OCI-M1 (cell line): ENCODE results near the gene CCP110.
"Not testable (repeated sequence)": the region's sequence is repeated elsewhere in the genome, so short reads cannot be mapped to it uniquely, and the experiment has no call there.

Experiments used
- DNase-seq: peaks from one replicate; lab custom pipeline; 2025; lab: John Stamatoyannopoulos, UW

CCP110 gene

GRCh38 chr16:19513377-19514053 lies 10.2 kb upstream of the CCP110 start:
- peak; percentile 85 for DNase-seq

GRCh38 chr16:19515757-19516156 lies 8.0 kb upstream of the CCP110 start:
- DNase-seq, result no peak

DNA sequence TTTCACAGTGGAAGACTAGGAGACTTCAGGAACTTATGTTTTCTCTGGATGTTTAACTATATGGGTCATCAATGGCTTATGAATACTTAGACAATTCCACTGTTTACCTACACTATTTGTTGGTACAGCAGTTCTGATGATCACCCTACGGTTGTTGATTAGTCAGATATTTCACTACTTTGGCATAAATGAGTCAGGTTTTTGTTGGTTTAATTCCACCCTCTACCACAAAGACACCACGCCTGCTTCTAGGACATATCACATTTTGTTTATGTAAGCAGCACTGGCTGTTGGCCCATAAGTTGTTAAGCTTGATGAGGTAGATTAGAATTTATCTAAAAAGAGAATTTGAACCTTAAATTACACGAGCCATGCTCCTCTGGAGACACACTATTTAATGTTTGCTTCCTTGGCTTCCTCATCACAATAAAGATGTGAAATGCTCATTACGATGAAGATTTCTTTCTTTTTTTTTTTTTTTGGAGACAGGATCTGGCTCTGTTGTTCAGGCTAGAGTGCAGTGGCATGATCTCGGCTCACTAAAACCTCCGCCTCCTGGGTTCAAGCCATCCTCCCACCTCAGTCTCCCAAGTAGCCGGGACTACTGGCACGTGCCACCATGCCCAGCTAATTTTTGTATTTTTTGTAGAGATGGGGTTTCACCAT lies 6.2 kb upstream of the CCP110 start:
- peak; percentile 36 for DNase-seq

DNA sequence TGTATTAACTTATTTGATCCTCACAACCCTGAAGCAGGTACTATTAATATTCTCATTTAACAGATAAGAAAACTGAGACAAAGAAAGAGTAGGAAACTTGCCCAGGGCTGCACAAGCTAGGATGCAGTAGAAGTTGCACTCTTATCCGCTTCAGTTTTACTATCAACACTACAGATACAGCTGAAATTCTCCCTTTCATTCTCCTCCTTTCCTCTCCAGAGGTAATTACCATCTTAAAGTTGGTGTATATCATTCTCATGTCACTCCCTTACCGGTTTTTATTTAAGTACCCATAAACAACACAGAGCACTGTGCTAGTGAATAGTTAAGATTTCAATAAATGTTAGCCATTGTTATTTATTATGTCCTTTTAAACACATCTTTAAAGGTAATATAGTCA lies 5.4 kb upstream of the CCP110 start:
- no peak for DNase-seq

DNA sequence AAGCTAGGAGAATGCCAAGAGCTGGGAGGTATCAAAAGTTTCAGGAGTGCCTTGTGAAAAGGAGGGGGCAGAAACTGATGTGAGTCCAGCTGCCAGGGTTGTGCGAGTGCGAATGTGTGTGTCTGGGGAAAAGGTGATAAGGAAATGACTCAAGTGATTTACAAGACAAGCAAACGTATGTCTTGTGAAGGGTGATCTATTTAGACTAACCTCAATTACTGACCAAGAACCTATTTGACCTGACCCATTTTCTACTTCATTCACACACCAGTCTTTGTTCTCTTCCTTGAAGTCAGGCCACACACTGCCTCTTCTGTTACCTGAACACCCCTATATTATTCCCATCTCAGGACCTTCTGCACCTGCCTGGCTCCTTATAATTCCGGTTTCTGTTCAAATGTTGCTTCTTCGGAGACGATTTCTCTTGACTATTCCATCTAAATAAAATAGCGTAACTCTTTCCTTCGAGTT lies 2.8 kb upstream of the CCP110 start:
- DNase-seq, result peak; percentile 84

GRCh38 chr16:19521471-19522396 lies 2.0 kb upstream of the CCP110 start, which contains the start of gene GDE1:
Gene GDE1, minus strand, starts transcription at chr16:19522098. Its CDS starts 134 bp downstream, at chr16:19521964.
- DNase-seq, result peak; percentile 96

GRCh38 chr16:19522397-19522732 lies 1.4 kb upstream of the CCP110 start:
- DNase-seq, result no peak

DNA sequence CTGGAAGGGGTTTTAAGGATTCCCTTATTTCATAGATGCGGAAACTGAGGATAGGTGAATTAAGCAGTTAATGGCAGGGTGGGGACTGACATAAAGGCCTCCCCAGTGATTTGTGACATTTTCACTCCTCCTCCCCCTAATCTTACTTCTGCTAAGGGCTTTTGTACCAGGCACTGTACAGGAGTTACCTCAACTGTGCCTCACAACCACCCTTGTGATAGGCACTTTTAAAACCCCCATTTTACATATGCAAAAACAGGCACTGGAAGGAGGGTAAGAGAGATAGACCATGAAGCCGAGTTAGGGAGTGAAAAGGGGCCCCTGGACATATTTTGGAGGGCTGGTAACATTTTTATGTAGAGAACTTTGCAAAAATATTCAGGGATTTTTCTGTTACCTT lies 982 bp upstream of the CCP110 start:
- DNase-seq, result no peak

GRCh38 chr16:19523184-19523558 lies 571 bp upstream of the CCP110 start:
- DNase-seq, result no peak

DNA sequence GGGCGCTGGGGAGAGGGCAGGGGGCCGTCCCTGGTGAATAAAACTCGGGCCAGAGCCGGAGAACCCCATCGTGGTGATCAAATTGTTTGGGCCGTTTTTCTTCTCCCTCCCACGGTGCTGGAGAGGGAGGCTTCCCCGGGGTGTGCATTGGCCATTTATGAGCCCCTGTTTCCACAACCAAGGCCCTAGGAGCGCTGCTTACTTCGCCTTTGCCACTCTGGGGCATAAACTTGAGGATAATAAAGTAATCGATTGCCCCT lies 544 bp downstream of the CCP110 start:
- no peak for DNase-seq

DNA sequence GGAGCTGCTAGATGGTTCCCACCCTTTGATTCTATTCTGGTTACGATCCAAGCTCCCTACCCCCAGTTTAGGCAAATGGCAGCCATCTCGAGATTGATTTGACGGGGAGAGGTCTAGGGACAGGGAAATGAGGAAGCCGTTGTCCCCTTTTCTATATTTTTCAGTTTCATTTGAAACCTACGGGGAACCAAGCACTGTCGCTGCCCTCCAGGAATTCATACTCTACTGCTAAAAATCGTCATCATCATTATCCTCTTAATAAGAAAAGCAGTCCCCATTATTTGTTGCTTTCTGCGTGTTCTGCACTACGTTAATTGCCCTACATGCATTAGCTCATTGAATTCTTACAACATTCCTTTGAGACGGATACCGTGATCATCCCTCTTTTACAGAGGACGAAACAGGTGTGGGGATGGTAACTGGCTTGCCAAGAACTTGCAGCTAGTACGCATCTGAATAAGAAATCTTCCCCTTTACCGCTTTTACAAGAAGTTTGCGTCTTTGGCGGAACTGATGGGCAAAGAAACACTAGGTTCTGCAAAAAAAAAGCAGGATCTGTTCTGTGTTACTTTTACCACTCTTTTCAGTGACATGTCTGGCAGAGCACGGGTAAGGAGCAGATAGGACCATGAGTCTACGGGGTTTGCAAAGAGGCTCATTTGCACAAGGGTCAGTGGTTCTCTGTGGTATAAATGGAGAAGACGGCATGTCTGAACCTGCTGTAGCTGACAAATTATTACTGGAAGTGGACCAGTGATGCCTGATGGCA lies 1.1 kb downstream of the CCP110 start:
- DNase-seq, result peak; percentile 48

GRCh38 chr16:19525385-19525723 lies 1.6 kb downstream of the CCP110 start:
- DNase-seq, result no peak

GRCh38 chr16:19527161-19527560 lies 3.4 kb downstream of the CCP110 start:
- no peak for DNase-seq

DNA sequence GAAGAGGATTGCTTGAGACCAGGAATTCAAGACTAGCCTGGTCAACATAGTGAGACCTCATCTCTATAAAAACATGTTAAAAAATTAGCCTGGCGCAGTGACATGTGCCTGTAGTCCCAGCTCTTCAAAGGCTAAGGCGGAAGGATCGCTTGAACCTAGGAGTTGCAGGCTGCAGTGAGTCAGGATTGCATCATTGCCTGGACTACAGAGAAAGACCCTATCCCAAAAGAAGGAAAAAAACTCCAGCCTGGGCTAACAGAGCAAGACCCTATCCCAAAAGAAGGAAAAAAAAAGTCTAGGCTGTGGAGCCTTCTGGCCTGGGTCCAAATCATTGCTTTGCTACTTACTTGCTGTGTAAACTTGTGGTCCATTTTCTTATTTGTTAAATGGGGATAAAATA lies 4.9 kb downstream of the CCP110 start:
- DNase-seq, result no peak

DNA sequence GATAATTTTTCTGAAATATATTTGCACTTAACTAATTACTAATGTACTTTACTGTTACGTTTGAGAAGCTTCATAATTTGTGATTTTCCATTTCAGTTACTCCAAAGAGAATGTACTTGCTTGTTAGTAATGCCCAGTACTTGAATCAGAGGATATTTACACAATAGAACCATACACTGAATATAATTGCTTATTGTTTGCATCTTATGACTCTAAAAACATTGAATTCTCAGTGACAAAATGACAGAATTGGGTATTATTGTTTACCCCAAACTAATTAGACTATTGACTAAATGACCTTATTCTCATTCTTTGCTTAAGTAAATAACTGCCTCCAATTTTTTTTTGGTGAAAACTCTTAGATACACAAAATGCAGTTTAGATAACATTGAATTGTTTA lies 8.9 kb downstream of the CCP110 start:
- no peak for DNase-seq

DNA sequence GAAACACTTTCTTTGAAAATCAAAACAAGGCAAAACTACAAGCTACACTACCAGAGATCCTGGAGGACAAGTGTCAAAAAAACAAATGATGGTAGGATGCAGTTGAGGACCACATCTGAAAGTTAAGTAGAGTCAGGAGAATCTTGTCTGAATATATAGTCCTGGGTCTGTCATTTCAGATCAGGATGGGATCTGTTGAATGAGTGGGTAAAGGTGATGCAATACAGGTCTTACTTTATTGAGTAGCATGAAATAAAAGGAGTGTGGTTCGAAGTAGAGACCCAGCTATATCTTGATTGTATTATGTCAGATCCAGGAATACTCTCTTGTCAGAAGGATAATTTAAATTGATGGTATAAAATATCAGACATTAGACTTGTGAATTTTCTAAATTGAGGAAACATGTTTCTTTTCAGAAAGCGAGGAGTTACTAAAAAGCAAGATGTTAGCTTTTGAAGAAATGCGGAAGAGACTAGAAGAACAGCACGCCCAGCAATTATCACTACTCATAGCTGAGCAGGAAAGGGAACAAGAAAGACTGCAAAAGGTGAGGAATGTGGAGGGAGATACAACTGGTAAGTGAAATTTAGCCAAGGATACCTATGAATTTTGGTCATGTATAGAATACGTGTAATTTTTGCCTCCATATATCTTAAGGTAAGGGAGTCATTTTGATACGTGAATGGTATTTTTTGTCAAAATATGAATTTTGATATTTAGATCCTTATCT lies 16.7 kb downstream of the CCP110 start:
- DNase-seq, result no peak

DNA sequence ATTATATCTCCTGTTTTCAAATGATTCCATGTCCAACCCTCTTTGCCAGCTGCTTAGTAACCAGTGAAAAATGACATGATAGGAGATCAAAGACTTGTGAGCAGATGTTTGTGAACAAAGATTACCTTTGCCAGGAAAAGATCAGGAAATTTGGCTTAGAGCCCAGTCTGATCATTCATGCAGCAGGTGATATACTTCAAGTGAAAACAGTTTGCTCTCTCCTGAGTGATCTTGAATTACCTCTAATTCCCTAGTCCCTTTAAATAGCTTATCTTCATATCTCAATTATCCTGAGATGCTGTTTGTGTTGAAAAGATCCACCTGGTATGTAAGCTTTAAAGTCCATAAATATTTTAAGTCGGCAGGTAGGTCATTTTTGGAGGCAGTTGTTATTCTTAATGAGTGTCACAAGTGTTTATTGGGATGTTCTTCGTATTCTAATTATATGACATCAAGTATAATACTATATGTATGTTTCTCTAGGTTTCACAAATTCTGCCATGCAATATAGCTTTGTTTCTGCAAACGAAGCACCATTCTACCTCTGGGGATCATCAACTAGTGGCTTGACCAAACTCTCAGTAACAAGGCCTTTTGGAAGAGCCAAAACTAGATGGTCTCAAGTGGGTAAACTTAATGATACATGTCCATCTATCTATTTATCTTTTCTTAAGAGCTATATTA lies 18.5 kb downstream of the CCP110 start:
- DNase-seq, result no peak

GRCh38 chr16:19543278-19543996 lies 19.7 kb downstream of the CCP110 start:
- not testable (repeated sequence) for DNase-seq

GRCh38 chr16:19548144-19548543 lies 24.4 kb downstream of the CCP110 start:
- DNase-seq, result no peak

- no peak for DNase-seq
These were observed 25.9 kb downstream of the CCP110 start for GRCh38 chr16:19549673-19550072.
